HPDE6-E6E7 (cell line): ENCODE results near the gene ABHD16B.
A peak's percentile ranks its signal among the peaks of the same experiment; 100 is the strongest.

Experiments used
- DNase-seq: peaks from one replicate; pipeline ENCODE4 v3.0.0; 2011; ENCODE audit warnings: missing footprints; ENCODE audit errors: extremely low spot score

The ABHD16B gene

DNA sequence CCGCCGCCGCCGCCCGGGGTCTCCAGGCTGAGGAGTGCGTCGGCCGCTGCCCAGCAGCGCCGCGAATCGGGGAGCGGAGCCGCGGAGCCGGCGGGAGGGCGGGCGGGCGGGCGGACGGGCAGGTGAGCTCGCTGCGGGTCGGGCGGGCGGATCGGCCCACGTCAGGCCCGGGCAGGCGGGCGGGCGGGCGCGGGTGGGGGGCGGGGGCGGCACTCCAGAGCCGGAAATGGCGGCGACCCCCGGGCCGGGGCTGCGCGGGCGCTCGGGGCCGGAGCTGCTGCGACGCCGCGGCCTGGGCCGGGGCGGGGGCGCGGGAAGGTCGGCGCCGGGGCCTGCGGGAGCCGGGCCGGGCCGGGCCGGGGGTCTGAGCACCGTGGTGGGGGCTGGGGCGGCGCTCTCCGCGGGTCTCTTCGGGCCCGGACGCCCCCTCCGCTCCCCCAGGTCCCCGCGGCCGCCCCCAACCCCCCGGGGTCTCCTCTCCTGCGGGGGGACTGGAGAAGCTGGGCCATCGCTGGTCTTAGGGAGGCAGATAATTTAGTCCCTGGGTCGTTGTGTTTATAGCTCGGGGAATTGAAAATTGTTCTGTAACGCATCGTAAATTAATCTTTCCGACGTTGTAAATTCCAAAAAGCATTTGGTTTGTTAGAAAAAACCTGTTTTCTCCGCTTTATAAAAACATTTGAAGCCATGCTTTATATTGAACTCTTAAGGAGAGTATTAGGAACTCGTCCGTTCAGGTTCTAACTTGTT lies 34.1 kb downstream of the ABHD16B start:
- no peak for DNase-seq

GRCh38 chr20:63895952-63896263 lies 34.6 kb downstream of the ABHD16B start:
- no peak for DNase-seq

DNA sequence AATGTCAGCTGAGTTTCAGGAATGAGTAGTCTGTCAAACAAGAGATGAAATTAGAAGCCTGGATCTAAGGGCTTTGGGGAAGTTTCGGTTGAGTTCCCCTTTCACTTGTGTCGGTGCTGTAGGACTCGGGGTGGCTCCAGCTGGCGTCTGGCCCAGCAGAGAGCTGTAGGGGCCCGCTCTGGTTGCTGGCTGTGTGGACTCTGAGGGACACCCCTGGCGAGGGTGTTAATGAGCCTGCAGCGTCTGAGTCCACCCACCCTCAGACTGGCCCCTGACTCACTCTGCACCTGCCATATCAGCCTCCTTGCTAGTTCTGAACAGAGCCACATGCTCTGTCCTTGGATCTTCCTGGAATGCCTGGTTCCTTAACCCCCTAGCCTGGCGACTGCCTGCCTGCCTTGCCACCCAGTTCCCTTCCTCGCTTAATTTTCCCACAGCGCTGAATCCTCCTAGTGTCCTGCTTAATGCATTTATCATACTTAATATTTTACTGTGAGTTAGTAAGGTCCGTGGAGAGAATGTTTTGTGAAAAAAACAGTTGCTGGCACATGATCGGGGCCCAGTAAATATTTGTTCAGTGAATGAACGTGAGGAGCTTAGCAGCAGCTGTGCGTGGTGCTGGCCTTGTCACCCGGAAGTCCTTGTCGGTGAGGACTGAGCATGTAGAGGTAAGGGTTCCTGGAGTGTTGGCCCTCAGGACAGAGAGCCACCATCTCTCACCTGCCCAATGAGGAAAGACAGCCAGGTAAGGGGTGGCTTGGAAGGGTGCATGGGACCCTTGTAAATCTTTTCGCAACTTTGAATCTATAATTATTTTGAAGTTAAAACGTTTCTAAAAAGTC lies 35.2 kb downstream of the ABHD16B start:
- DNase-seq: no peak

GRCh38 chr20:63897978-63898561 lies 36.8 kb downstream of the ABHD16B start:
- no peak for DNase-seq

GRCh38 chr20:63898882-63899558 lies 37.7 kb downstream of the ABHD16B start:
- DNase-seq: no peak

DNA sequence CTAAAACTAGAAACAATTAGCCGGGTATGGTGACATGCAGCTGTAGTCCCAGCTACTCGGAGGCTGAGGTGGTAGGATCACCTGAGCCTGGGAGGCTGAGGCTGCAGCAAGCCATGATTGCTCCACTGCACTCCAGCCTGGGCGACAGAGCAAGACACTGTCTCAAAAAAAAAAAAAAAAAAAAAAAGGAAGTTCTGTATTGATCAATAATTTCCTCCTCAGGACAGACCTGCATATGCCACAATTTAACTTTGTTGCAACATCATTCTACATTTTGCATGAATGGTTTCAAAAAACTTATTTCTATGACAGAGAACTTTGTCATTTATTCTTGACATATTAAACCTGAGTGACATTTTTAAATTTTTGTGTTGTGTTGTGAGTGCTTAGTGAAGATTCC lies 39.1 kb downstream of the ABHD16B start:
- no peak for DNase-seq

GRCh38 chr20:63903796-63904561 lies 42.7 kb downstream of the ABHD16B start:
- no peak for DNase-seq

DNA sequence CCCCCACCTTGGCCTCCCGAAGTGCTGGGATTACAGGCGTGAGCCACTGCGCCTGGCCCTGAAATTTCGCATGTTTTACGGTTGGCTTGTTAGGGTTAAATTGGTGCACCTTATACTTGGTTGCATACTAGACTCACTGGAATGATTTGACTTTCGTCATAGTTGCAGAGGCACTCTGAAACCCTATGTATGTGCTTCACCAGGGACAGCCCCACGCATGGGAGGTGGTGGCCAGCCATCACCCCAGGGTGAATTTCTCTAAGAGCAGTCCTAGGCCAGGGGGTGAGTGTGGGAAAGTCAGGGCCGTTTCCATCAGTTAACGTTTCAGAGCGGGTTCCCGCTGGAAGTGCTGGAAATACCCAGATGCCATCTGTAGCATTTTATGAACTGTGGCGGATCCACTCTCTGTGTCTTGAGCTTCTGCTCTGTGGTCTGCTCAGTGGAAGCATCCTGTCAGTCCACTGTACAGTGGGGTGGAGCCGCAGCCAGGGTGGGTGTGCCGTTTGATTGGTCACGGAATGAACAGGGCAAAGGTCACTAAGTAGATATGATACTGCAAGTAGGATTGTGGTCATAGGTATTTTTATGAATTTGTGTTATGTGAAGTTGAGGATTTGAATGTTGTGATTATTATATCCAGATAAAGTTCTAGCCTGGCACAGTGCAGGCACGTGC lies 46.8 kb downstream of the ABHD16B start:
- DNase-seq: no peak

DNA sequence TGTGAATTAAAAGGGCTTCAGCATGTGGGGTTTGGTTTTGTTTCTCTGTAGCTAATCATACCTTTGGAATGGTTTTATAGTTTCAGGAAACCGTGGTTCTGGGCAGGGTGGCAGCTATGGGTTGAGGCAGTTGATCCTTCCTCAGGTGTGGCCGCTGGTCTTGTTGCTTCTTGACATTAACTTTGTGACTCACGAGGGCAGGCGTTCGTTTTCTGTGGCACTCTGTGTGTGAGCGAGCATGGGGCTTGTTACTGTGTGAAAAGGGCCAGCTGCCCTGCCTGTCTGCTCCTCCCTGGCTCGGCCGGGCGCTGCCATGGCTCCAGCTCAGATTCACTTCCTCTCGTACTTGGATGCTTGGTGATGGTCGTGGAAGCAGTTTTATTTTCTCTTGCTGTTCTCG lies 49.9 kb downstream of the ABHD16B start:
- DNase-seq: peak; percentile 100
